Immature natural killer cell (primary cell): Measurements from ENCODE around the gene PRUNE2. TPM values are rescaled to one million over a fixed set of nuclear protein-coding genes. Genes with fewer than 3 reads are reported as not detected.

Experiments used
- DNase-seq, 3 donors: peaks; one replicate each; pipeline ENCODE4 v3.0.0; 2022; ENCODE audit warnings: mixed read lengths in 1 of 3
- H3K27ac Mint-ChIP-seq, 6 donors: one replicate each; pipeline ENCODE4 v1.8.0; 2020; ENCODE audit warnings: mixed read lengths in 6 of 6, mild to moderate bottlenecking in 5 of 6, inconsistent platforms in 4 of 6, moderate library complexity in 3 of 6
- H3K27me3 Mint-ChIP-seq, 3 donors: one replicate each; pipeline ENCODE4 v1.8.0; 2020 to 2021; ENCODE audit warnings: low read depth in 3 of 3, mild to moderate bottlenecking in 3 of 3, mixed read lengths in 3 of 3, moderate library complexity in 3 of 3, inconsistent platforms in 1 of 3
- H3K36me3 Mint-ChIP-seq, 3 donors: one replicate each; pipeline ENCODE4 v1.8.0; 2020; ENCODE audit warnings: mixed read lengths in 3 of 3, inconsistent platforms in 2 of 3, mild to moderate bottlenecking in 2 of 3
- H3K4me1 Mint-ChIP-seq, 2 donors: one replicate each; pipeline ENCODE4 v1.8.0; 2020; ENCODE audit warnings: inconsistent platforms in 2 of 2, mild to moderate bottlenecking in 2 of 2, mixed read lengths in 2 of 2, moderate library complexity in 1 of 2
- H3K4me3 Mint-ChIP-seq, 5 donors: one replicate each; pipeline ENCODE4 v1.8.0; 2020; ENCODE audit warnings: mild to moderate bottlenecking in 5 of 5, mixed read lengths in 5 of 5, inconsistent platforms in 3 of 5, moderate library complexity in 3 of 5
- H3K9me3 Mint-ChIP-seq, 6 donors: one replicate each; pipeline ENCODE4 v1.8.0; 2020; ENCODE audit warnings: mild to moderate bottlenecking in 6 of 6, mixed read lengths in 6 of 6, inconsistent platforms in 4 of 6, moderate library complexity in 3 of 6
- polyA plus RNA-seq, 3 donors: library from polyadenylated mRNA; unstranded; fragments of 300-500 nt; fragmentation: Illumina TruSeq; gene quantifications; one replicate each; pipeline ENCODE4 v1.2.3, GENCODE V29; 2021

PRUNE2 gene
- polyA plus RNA-seq, 3 donors from 2014 or later = 0.11 to 0.24 TPM; not detected in 1

GRCh38 chr9:76630916-76631315 is 275.0 kb downstream of the PRUNE2 start:
- H3K27ac Mint-ChIP-seq = no peak overlapping the region
- H3K4me1 Mint-ChIP-seq = peaks cover 21 to 30% of the 10 kb centered on the region in 2 donors
- H3K36me3 Mint-ChIP-seq = no peaks in the 10 kb centered on the region
- H3K4me3 Mint-ChIP-seq = peak overlapping the region in 2 of 5 donors; percentile 8 to 43
- DNase-seq = no peak
- peaks cover 0 to 5% (median 0%) of the 10 kb centered on the region in 3 donors for H3K27me3 Mint-ChIP-seq
- no peaks in the 10 kb centered on the region for H3K9me3 Mint-ChIP-seq

- Mint-ChIP-seq H3K4me3 (peak overlapping the region in 4 of 5 donors; percentile 12 to 64 (median 44)), H3K27ac (peak overlapping the region in 3 of 6 donors; percentile 18 to 37 (median 26)), H3K4me1 (peaks cover 21 to 30% of the 10 kb centered on the region in 2 donors), H3K27me3 (peaks cover 0 to 5% (median 1%) of the 10 kb centered on the region in 3 donors), H3K9me3 (no peaks in the 10 kb centered on the region), H3K36me3 (no peaks in the 10 kb centered on the region)
- peak; percentile 13 to 23 (median 21) for DNase-seq
Measured at GRCh38 chr9:76629205-76629990, 276.5 kb downstream of the PRUNE2 start.

- no peak overlapping the region for H3K4me3 Mint-ChIP-seq
- peaks cover 0 to 2% (median 0%) of the 10 kb centered on the region in 6 donors for H3K9me3 Mint-ChIP-seq
- peaks cover 21 to 30% of the 10 kb centered on the region in 2 donors for H3K4me1 Mint-ChIP-seq
- H3K27ac Mint-ChIP-seq = no peak overlapping the region
- no peaks in the 10 kb centered on the region for H3K36me3 Mint-ChIP-seq
- DNase-seq = no peak
- H3K27me3 Mint-ChIP-seq = peaks cover 0 to 5% (median 1%) of the 10 kb centered on the region in 3 donors
Measured at GRCh38 chr9:76628155-76628554, 277.8 kb downstream of the PRUNE2 start.

GRCh38 chr9:76626980-76627379 is 278.9 kb downstream of the PRUNE2 start:
- Mint-ChIP-seq H3K4me3 (no peak overlapping the region), H3K9me3 (peaks cover 0 to 2% (median 0%) of the 10 kb centered on the region in 6 donors), H3K36me3 (no peaks in the 10 kb centered on the region), H3K4me1 (peaks cover 21 to 30% of the 10 kb centered on the region in 2 donors), H3K27ac (no peak overlapping the region), H3K27me3 (peaks cover 0 to 5% (median 1%) of the 10 kb centered on the region in 3 donors)
- DNase-seq = no peak

GRCh38 chr9:76626141-76626540 is 279.8 kb downstream of the PRUNE2 start:
- no peak overlapping the region for H3K27ac Mint-ChIP-seq
- peaks cover 0 to 5% (median 1%) of the 10 kb centered on the region in 3 donors for H3K27me3 Mint-ChIP-seq
- no peaks in the 10 kb centered on the region for H3K36me3 Mint-ChIP-seq
- DNase-seq = no peak
- no peak overlapping the region for H3K4me3 Mint-ChIP-seq
- peaks cover 0 to 2% (median 0%) of the 10 kb centered on the region in 6 donors for H3K9me3 Mint-ChIP-seq
- peaks cover 18 to 22% of the 10 kb centered on the region in 2 donors for H3K4me1 Mint-ChIP-seq

- peaks cover 4 to 7% of the 10 kb centered on the region in 2 donors for H3K4me1 Mint-ChIP-seq
- peaks cover 0 to 2% (median 1%) of the 10 kb centered on the region in 3 donors for H3K27me3 Mint-ChIP-seq
- H3K36me3 Mint-ChIP-seq = peaks cover 0 to 4% (median 0%) of the 10 kb centered on the region in 3 donors
- DNase-seq = no peak
- H3K4me3 Mint-ChIP-seq = no peak overlapping the region
- H3K27ac Mint-ChIP-seq = no peak overlapping the region
- peaks cover 0 to 2% (median 0%) of the 10 kb centered on the region in 6 donors for H3K9me3 Mint-ChIP-seq
Measured at GRCh38 chr9:76624391-76625048, 281.4 kb downstream of the PRUNE2 start.

- H3K27ac Mint-ChIP-seq = peak overlapping the region in 1 of 6 donors; percentile 19
- H3K27me3 Mint-ChIP-seq = peaks cover 0 to 1% (median 0%) of the 10 kb centered on the region in 3 donors
Measured at GRCh38 chr9:76620996-76621395, 284.9 kb downstream of the PRUNE2 start.

GRCh38 chr9:76620581-76620980 is 285.3 kb downstream of the PRUNE2 start:
- Mint-ChIP-seq H3K27me3 (no peaks in the 10 kb centered on the region), H3K27ac (peak overlapping the region in 1 of 6 donors; percentile 19), H3K36me3 (peaks cover 0 to 4% (median 4%) of the 10 kb centered on the region in 3 donors), H3K4me3 (no peak overlapping the region), H3K9me3 (peaks cover 0 to 2% (median 0%) of the 10 kb centered on the region in 6 donors), H3K4me1 (peaks cover 4 to 7% of the 10 kb centered on the region in 2 donors)
- no peak for DNase-seq

More at GRCh38 chr9:76620996-76621395, 284.9 kb downstream of the PRUNE2 start:
- H3K9me3 Mint-ChIP-seq = peaks cover 0 to 2% (median 0%) of the 10 kb centered on the region in 6 donors
- DNase-seq = no peak
- H3K4me3 Mint-ChIP-seq = no peak overlapping the region
- H3K4me1 Mint-ChIP-seq = peaks cover 2 to 5% of the 10 kb centered on the region in 2 donors
- peaks cover 0 to 4% (median 4%) of the 10 kb centered on the region in 3 donors for H3K36me3 Mint-ChIP-seq

GRCh38 chr9:76619640-76620039 is 286.3 kb downstream of the PRUNE2 start:
- H3K36me3 Mint-ChIP-seq = peaks cover 0 to 4% (median 4%) of the 10 kb centered on the region in 3 donors
- no peak overlapping the region for H3K4me3 Mint-ChIP-seq
- no peak overlapping the region for H3K27ac Mint-ChIP-seq
- H3K27me3 Mint-ChIP-seq = no peaks in the 10 kb centered on the region
- H3K9me3 Mint-ChIP-seq = peaks cover 0 to 2% (median 0%) of the 10 kb centered on the region in 6 donors
- peaks cover 12 to 16% of the 10 kb centered on the region in 2 donors for H3K4me1 Mint-ChIP-seq
- no peak for DNase-seq

GRCh38 chr9:76619197-76619596 is 286.7 kb downstream of the PRUNE2 start:
- no peak overlapping the region for H3K27ac Mint-ChIP-seq
- H3K4me3 Mint-ChIP-seq = no peak overlapping the region
- H3K9me3 Mint-ChIP-seq = peaks cover 0 to 2% (median 0%) of the 10 kb centered on the region in 6 donors
- no peaks in the 10 kb centered on the region for H3K27me3 Mint-ChIP-seq
- DNase-seq = no peak
- peaks cover 0 to 4% (median 4%) of the 10 kb centered on the region in 3 donors for H3K36me3 Mint-ChIP-seq
- H3K4me1 Mint-ChIP-seq = peaks cover 15 to 21% of the 10 kb centered on the region in 2 donors

GRCh38 chr9:76618762-76619161 is 287.2 kb downstream of the PRUNE2 start:
- Mint-ChIP-seq H3K4me3 (no peak overlapping the region), H3K4me1 (peaks cover 19 to 25% of the 10 kb centered on the region in 2 donors), H3K9me3 (no peaks in the 10 kb centered on the region), H3K36me3 (peaks cover 0 to 4% (median 4%) of the 10 kb centered on the region in 3 donors), H3K27ac (no peak overlapping the region), H3K27me3 (no peaks in the 10 kb centered on the region)
- no peak for DNase-seq

- Mint-ChIP-seq H3K4me1 (peaks cover 30 to 36% of the 10 kb centered on the region in 2 donors), H3K9me3 (no peaks in the 10 kb centered on the region), H3K27ac (no peak overlapping the region), H3K27me3 (no peaks in the 10 kb centered on the region), H3K36me3 (peaks cover 0 to 4% (median 4%) of the 10 kb centered on the region in 3 donors), H3K4me3 (no peak overlapping the region)
- no peak for DNase-seq
Measured at GRCh38 chr9:76617497-76618175, 288.3 kb downstream of the PRUNE2 start.

GRCh38 chr9:76616780-76617179 is 289.1 kb downstream of the PRUNE2 start:
- no peaks in the 10 kb centered on the region for H3K27me3 Mint-ChIP-seq
- H3K4me1 Mint-ChIP-seq = peaks cover 37 to 45% of the 10 kb centered on the region in 2 donors
- H3K27ac Mint-ChIP-seq = no peak overlapping the region
- peaks cover 0 to 4% (median 4%) of the 10 kb centered on the region in 3 donors for H3K36me3 Mint-ChIP-seq
- no peaks in the 10 kb centered on the region for H3K9me3 Mint-ChIP-seq
- no peak overlapping the region for H3K4me3 Mint-ChIP-seq
- DNase-seq = no peak
